HL-60 (cell line): ENCODE data around the gene NLRC5.

Source experiments
- CTCF ChIP-seq: IDR thresholded peaks from one replicate; pipeline ENCODE4 v1.5.1; 2011; ENCODE audit warnings: low read length, control low read depth, inconsistent platforms; ENCODE audit not compliant: insufficient read depth
- POLR2AphosphoS5 ChIP-seq: IDR thresholded peaks from 2 replicates; pipeline ENCODE4 v1.6.1; 2012; ENCODE audit warnings: low read depth
- TF ChIP-seq, protein P1 (sequence below): IDR thresholded peaks from 2 replicates; pipeline ENCODE4 v1.6.1; 2012; ENCODE audit warnings: low read depth; ENCODE audit not compliant: insufficient replicate concordance

- TF ChIP-seq CTCF (no peak), POLR2AphosphoS5 (no peak)
- TF ChIP-seq, protein P1, sequence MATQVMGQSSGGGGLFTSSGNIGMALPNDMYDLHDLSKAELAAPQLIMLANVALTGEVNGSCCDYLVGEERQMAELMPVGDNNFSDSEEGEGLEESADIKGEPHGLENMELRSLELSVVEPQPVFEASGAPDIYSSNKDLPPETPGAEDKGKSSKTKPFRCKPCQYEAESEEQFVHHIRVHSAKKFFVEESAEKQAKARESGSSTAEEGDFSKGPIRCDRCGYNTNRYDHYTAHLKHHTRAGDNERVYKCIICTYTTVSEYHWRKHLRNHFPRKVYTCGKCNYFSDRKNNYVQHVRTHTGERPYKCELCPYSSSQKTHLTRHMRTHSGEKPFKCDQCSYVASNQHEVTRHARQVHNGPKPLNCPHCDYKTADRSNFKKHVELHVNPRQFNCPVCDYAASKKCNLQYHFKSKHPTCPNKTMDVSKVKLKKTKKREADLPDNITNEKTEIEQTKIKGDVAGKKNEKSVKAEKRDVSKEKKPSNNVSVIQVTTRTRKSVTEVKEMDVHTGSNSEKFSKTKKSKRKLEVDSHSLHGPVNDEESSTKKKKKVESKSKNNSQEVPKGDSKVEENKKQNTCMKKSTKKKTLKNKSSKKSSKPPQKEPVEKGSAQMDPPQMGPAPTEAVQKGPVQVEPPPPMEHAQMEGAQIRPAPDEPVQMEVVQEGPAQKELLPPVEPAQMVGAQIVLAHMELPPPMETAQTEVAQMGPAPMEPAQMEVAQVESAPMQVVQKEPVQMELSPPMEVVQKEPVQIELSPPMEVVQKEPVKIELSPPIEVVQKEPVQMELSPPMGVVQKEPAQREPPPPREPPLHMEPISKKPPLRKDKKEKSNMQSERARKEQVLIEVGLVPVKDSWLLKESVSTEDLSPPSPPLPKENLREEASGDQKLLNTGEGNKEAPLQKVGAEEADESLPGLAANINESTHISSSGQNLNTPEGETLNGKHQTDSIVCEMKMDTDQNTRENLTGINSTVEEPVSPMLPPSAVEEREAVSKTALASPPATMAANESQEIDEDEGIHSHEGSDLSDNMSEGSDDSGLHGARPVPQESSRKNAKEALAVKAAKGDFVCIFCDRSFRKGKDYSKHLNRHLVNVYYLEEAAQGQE = no peak
Measured at GRCh38 chr16:57104706-57105105, 115.3 kb downstream of the NLRC5 start.
